Suprapubic skin (tissue), 3 donors: ENCODE measurements around the gene TDRD10.

Source experiments
- CTCF ChIP-seq, 2 donors: fragments of 200-600 bp in 1 of 2; fragments of 450-650 bp in 1 of 2; sonication (generic) in 1 of 2; IDR thresholded peaks; one replicate each; pipeline ENCODE4 v1.5.1; 2016 to 2019; ENCODE audit warnings: antibody characterized with exemption in 2 of 2, mild to moderate bottlenecking in 1 of 2, moderate library complexity in 1 of 2
- POLR2AphosphoS5 ChIP-seq, 3 donors: sonication (generic); formaldehyde crosslinking; IDR thresholded peaks; one replicate each; pipeline ENCODE4 v1.6.1; 2017; ENCODE audit warnings: antibody characterized with exemption in 3 of 3

GRCh38 chr1:154490317-154490716 is 11.7 kb upstream of the TDRD10 start:
- no peak for TF ChIP-seq CTCF (IDR thresholded peaks at IDR 0.05)
- TF ChIP-seq POLR2AphosphoS5 (IDR thresholded peaks at IDR 0.05): no peak
